Motor neuron (in vitro differentiated cells): ENCODE data around the gene CDHR3. TPM values are rescaled to one million over a fixed set of nuclear protein-coding genes. Genes with fewer than 3 reads are reported as not detected.

Experiments
- ATAC-seq, 8 experiments: fragments of 200-7000 bp; cut with Tn5 transposase; replicated peaks in 6 of 8; 2 replicates each; pipeline ENCODE4 v1.8.0; 2021; ENCODE audit warnings: mild to moderate bottlenecking in 8 of 8, moderate library complexity in 8 of 8
- H3K27ac ChIP-seq, 2 donors: fragments of 250-450 bp; sonication (Bioruptor Pico); 2 replicates each; pipeline ENCODE4 v1.9.0; 2021; ENCODE audit warnings: antibody characterized with exemption in 2 of 2, mild to moderate bottlenecking in 2 of 2, moderate library complexity in 1 of 2
- H3K4me1 ChIP-seq, 2 donors: fragments of 250-450 bp; sonication (Bioruptor Pico); replicated peaks in 1 of 2; 2 replicates each; pipeline ENCODE4 v1.6.1; 2021; ENCODE audit warnings: antibody characterized with exemption in 2 of 2, mild to moderate bottlenecking in 2 of 2, moderate library complexity in 1 of 2
- H3K4me3 ChIP-seq, 5 donors: fragments of 250-450 bp; sonication (Bioruptor Pico); 2 replicates each; pipeline ENCODE4 v1.9.0; 2021; ENCODE audit warnings: antibody characterized with exemption in 5 of 5, mild to moderate bottlenecking in 5 of 5, moderate library complexity in 4 of 5
- WGBS, 10 experiments: fragments of 450-650 bp; shearing (Covaris generic); methylation state at CpG; one replicate each; pipeline ENCODE4 v1.0.0; 2022; 5-methylcytosine and 5-hydroxymethylcytosine counted together
- in situ Hi-C, 9 experiments: fragments of 400-800 bp; cut with MboI; loops; one replicate each; pipeline ENCODE4 v1.15.0; 2021; ENCODE audit warnings: low sequenced_read_pairs in 9 of 9, low pct_unique_long_range_greater_than_20kb in 2 of 9; ENCODE audit not compliant: unreplicated experiment in 9 of 9
- total RNA-seq, 8 experiments: library from RNA; unstranded; fragments of 300-600 nt; gene quantifications; 2 replicates each; pipeline versions ENCODE4 v1.2.3 to v1.2.4, GENCODE V29; 2022

Gene CDHR3
- total RNA-seq, 8 experiments from 2014 or later = 0.56 to 31.6 (median 5.8) TPM

- Histone ChIP-seq H3K4me3 (no peak overlapping the region), H3K27ac (peak overlapping the region; percentile 2 to 18), H3K4me1 (peaks cover 17 to 21% of the 10 kb centered on the region in 2 donors)
- ATAC-seq = no peak
- 50 to 100% (median 77%) methylated on average over 1 to 3 of the region's 3 CpGs; no CpG with 5 or more reads in 5 of the 10 experiments for WGBS, 10 experiments
- in situ Hi-C loops = loop anchor here in 1 of 9 experiments (25.0 kb wide), 1 partner anchor 123 kb away; the partner anchor contains the start of gene ATXN7L1
These were observed 47.3 kb downstream of the CDHR3 start for GRCh38 chr7:106010331-106010730.

DNA sequence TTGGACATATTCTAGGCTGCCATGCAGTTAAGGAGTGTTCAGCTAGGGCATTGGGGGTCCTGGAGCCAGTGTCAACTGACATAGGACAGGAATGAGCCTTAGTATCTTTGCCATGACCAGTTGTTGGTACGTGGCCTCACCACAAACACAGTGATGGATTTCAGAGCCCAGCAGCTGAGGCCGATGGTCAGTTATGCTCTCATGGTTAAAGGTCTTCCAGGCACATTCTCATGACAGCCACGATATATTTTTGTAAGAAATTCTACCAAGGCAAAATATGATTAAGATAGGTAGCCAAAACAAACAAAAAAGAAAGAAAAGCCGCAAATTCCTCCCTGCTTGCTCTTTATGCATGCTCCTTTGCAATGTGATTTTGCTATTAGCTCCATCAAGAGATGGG, 47.8 kb downstream of the CDHR3 start:
- H3K27ac ChIP-seq = peak overlapping the region; percentile 2 to 16
- in situ Hi-C loops = loop anchor here in 1 of 9 experiments (25.0 kb wide), 1 partner anchor 124 kb away; the partner anchor contains the start of gene ATXN7L1
- no peak for ATAC-seq
- H3K4me1 ChIP-seq = peaks cover 22 to 27% of the 10 kb centered on the region in 2 donors
- 83 to 100% (median 90%) methylated on average over 1 to 4 of the region's 4 CpGs; no CpG with 5 or more reads in 3 of the 10 experiments for whole genome bisulfite sequencing, 10 experiments
- no peak overlapping the region for H3K4me3 ChIP-seq

GRCh38 chr7:106012184-106012583, 49.1 kb downstream of the CDHR3 start:
- H3K4me3 ChIP-seq = no peak overlapping the region
- in situ Hi-C loops = loop anchor here in 1 of 9 experiments (25.0 kb wide), 1 partner anchor 125 kb away; the partner anchor contains the start of gene ATXN7L1
- ATAC-seq = no peak
- peaks cover 31 to 32% of the 10 kb centered on the region in 2 donors for H3K4me1 ChIP-seq
- no peak overlapping the region for H3K27ac ChIP-seq
- 76 to 100% (median 100%) methylated on average over 1 to 5 of the region's 5 CpGs for WGBS, 10 experiments

DNA sequence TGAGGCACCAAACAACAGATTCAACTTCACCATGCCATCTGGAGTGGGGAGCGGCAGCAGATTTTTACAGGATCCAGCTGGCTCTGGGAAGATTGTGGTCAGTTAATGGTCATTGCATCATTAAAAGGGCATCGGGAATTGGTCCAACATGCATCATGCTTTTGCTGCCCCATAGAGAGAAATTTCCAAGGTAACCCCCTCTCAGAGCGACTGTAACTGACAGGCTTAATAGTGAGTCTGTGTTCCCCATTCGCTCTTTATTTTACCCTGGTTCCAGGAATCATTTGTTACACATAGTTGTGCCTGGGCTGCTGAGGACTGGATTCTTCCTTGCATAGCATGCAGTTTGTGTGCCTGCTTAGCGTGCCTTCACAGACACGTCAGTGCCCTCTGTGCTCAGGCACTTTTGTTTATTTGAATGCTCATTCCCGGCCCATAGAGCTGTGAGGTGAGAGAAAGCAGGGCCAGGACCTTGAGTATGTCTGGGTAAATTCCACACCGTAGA, 49.9 kb downstream of the CDHR3 start:
- Histone ChIP-seq H3K27ac (no peak overlapping the region), H3K4me1 (peaks cover 31 to 32% of the 10 kb centered on the region in 2 donors), H3K4me3 (no peak overlapping the region)
- ATAC-seq = peak in 1 of 8 experiments; percentile 65
- in situ Hi-C loops = loop anchor here in 1 of 9 experiments (25.0 kb wide), 1 partner anchor 126 kb away; the partner anchor contains the start of gene ATXN7L1
- 14 to 100% (median 94%) methylated on average over 1 to 7 of the region's 8 CpGs; no CpG with 5 or more reads in 1 of the 10 experiments for WGBS, 10 experiments

GRCh38 chr7:106015381-106016218, 52.5 kb downstream of the CDHR3 start:
- in situ Hi-C loops = loop anchor here in 1 of 9 experiments (25.0 kb wide), 1 partner anchor 128 kb away; the partner anchor contains the start of gene ATXN7L1
- ATAC-seq = peak in 7 of 8 experiments; percentile 39 to 78 (median 55)
- Histone ChIP-seq H3K4me3 (no peak overlapping the region), H3K27ac (no peak overlapping the region), H3K4me1 (peaks cover 21 to 22% of the 10 kb centered on the region in 2 donors)
- 40 to 81% (median 56%) methylated on average over 1 to 10 of the region's 11 CpGs for WGBS, 10 experiments

- Histone ChIP-seq H3K4me3 (no peak overlapping the region), H3K27ac (no peak overlapping the region), H3K4me1 (peaks cover 23 to 25% of the 10 kb centered on the region in 2 donors)
- WGBS, 10 experiments = 20 to 88% (median 56%) methylated on average over 1 to 3 of the region's 3 CpGs; no CpG with 5 or more reads in 1 of the 10 experiments
- ATAC-seq = no peak
- in situ Hi-C loops = loop anchor here in 1 of 9 experiments (25.0 kb wide), 1 partner anchor 129 kb away; the partner anchor contains the start of gene ATXN7L1
These were observed 53.3 kb downstream of the CDHR3 start for GRCh38 chr7:106016331-106016730.

DNA sequence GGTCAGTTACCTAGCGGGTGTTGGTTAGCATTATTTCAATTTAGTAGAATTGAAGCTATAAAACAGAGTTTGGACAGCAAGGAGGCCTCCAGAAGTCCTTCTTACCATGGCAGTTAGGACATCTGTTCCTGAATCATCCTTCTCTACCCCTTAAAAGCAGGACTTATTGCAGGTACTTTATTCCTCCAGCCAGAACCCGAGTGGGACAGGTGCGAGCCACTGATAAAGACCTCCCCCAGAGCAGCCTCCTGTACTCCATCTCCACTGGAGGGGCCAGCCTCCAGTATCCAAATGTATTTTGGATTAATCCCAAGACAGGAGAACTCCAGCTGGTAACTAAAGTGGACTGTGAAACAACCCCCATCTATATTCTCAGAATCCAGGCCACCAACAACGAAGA, 54.6 kb downstream of the CDHR3 start:
- ATAC-seq = no peak
- WGBS, 10 experiments = 17 to 100% (median 91%) methylated on average over 1 to 3 of the region's 4 CpGs; no CpG with 5 or more reads in 2 of the 10 experiments
- H3K27ac ChIP-seq = no peak overlapping the region
- no peak overlapping the region for H3K4me3 ChIP-seq
- in situ Hi-C loops = loop anchor here in 1 of 9 experiments (25.0 kb wide), 1 partner anchor 130 kb away; the partner anchor contains the start of gene ATXN7L1
- H3K4me1 ChIP-seq = peaks cover 27 to 29% of the 10 kb centered on the region in 2 donors

DNA sequence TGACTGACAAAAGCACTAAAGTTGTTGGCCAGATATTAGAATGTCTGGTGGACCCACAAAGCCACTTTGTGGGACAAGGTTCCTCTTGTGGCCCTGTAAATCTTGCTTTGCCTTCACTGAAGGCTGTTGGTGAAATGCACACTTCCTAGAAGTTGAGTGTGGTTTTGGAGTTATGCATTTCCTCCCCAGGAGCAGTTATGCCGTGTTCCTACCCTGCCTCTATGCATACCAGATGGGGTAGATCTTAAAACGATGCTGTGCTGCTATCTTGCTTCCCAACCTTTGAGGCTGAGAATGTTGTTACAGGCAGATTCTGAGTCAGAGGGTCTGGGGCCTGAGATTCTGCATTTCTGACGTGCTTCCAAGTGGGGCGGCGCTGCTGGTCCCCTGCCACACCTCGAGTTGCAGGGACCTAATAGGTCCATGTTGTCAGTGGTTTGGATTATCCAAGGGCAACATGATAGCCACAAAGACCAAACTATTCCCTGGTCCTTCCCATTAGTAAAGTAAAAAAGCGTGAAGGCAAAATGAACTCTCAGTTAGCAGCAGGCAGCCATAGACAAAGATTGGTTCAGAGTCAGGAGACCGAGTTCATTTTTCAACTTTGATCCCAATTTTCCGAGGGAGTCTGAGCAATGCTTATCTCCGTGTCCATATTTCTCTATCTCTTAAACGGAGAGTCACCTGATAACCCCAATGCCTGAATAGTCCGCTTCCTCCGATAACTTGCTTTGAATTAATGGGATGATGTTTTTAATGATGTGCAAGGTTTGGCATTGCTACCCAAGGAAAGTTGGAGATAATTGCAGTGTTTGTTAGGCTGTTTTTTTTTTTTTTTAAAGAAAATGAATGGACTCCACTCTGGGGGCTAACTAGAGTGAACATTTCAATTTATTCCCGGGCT, 55.8 kb downstream of the CDHR3 start:
- Histone ChIP-seq H3K4me1 (peaks cover 24 to 27% of the 10 kb centered on the region in 2 donors), H3K27ac (no peak overlapping the region), H3K4me3 (no peak overlapping the region)
- in situ Hi-C loops = loop anchor here in 1 of 9 experiments (25.0 kb wide), 1 partner anchor 132 kb away; the partner anchor contains the start of gene ATXN7L1
- ATAC-seq = peak in 3 of 8 experiments; percentile 47 to 72 (median 61)
- WGBS, 10 experiments = 53 to 96% (median 92%) methylated on average over 2 to 9 of the region's 14 CpGs

DNA sequence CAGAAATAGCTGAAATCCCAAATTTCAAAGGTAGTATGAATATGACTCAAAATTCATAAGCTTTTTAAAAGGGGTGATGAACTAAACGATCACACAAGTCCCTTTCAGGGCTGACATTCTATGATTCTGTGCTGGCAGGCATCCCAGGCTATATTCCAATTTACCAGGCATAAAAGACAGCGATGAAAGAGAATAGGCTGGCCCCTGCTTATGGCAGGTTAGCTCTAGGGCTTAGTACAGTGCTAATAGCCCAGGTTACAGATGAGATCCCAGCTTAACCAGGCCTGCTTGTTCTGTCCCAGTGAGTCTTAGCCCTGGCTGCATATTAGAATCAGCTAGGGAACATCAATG, 56.4 kb downstream of the CDHR3 start:
- H3K27ac ChIP-seq = peak overlapping the region in 1 of 2 donors; percentile 34
- no peak overlapping the region for H3K4me3 ChIP-seq
- peaks cover 24 to 27% of the 10 kb centered on the region in 2 donors for H3K4me1 ChIP-seq
- in situ Hi-C loops = loop anchor here in 1 of 9 experiments (25.0 kb wide), 1 partner anchor 132 kb away; the partner anchor contains the start of gene ATXN7L1
- 20 to 100% (median 67%) methylated on average over 1 to 2 of the region's 2 CpGs; no CpG with 5 or more reads in 4 of the 10 experiments for WGBS, 10 experiments
- no peak for ATAC-seq

- Histone ChIP-seq H3K4me3 (no peak overlapping the region), H3K27ac (peak overlapping the region in 1 of 2 donors; percentile 37), H3K4me1 (peaks cover 11 to 15% of the 10 kb centered on the region in 2 donors)
- 27 to 80% (median 63%) methylated on average over 1 to 9 of the region's 11 CpGs for WGBS, 10 experiments
- peak in 6 of 8 experiments; percentile 39 to 82 (median 62) for ATAC-seq
- in situ Hi-C loops = loop anchor here in 1 of 9 experiments (25.0 kb wide), 1 partner anchor 134 kb away; the partner anchor contains the start of gene ATXN7L1
These were observed 58.3 kb downstream of the CDHR3 start for GRCh38 chr7:106021151-106022067.

DNA sequence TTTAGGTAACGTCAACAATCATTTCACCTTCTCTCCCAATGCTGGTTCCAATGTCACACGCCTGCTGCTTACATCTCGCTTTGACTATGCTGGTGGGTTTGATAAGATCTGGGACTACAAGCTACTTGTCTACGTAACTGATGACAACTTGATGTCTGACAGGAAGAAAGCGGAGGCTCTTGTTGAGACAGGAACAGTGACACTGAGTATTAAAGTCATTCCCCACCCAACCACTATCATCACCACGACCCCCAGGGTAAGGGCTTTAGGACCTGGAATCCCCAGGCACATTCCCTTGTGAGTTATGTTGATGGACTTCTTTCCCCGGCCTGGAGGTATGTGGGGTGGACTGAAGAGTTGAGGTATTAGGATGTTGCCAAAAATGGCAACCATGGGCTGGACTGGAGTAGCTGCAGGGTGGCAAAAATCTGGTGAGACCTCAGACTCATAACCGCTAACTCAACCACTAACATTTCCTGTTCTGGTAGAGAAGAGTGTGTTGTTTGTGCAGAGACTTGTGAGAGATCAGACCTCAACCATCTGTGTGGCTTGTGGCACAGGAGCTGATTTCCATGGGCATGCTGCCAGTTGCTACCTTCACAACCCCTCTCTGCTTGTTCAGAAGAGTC, 59.2 kb downstream of the CDHR3 start:
- in situ Hi-C loops = loop anchor here in 1 of 9 experiments (25.0 kb wide), 1 partner anchor 135 kb away; the partner anchor contains the start of gene ATXN7L1
- peak in 1 of 8 experiments; percentile 25 for ATAC-seq
- WGBS, 10 experiments = 70 to 100% (median 96%) methylated on average over 1 to 8 of the region's 8 CpGs; no CpG with 5 or more reads in 1 of the 10 experiments
- H3K4me3 ChIP-seq = no peak overlapping the region
- H3K27ac ChIP-seq = no peak overlapping the region
- peaks cover 11 to 12% of the 10 kb centered on the region in 2 donors for H3K4me1 ChIP-seq
